Stomach (tissue), 9 donors: ENCODE results near the gene UBE2D2. TPM values are rescaled to one million over a fixed set of nuclear protein-coding genes. Genes with fewer than 3 reads are reported as not detected.

Experiments
- DNase-seq, 2 donors: peaks; one replicate each; pipeline versions ENCODE4 v3.0.0 to v3.0.0-alpha.2; 2013 to 2019
- H3K27ac ChIP-seq, 5 donors: fragments of 200-600 bp in 4 of 5; sonication (generic) in 4 of 5; one replicate each; pipeline ENCODE4 v1.5.1; 2013 to 2019; ENCODE audit warnings: mild to moderate bottlenecking in 1 of 5, moderate library complexity in 1 of 5
- H3K27me3 ChIP-seq, 3 donors: fragments of 200-600 bp; sonication (generic); one replicate each; pipeline ENCODE4 v1.5.1; 2017 to 2019; ENCODE audit warnings: mixed run types in 1 of 3
- H3K36me3 ChIP-seq, 4 donors: fragments of 200-600 bp; sonication (generic); 1 replicate in 3 of 4; 2 replicates in 1 of 4; pipeline ENCODE4 v1.5.1; 2016 to 2019
- H3K4me1 ChIP-seq, 4 donors: fragments of 200-600 bp; sonication (generic); one replicate each; pipeline ENCODE4 v1.5.1; 2016 to 2019
- H3K4me3 ChIP-seq, 4 donors: fragments of 200-600 bp; sonication (generic) in 3 of 4; one replicate each; pipeline ENCODE4 v1.5.1; 2016 to 2019; ENCODE audit warnings: mild to moderate bottlenecking in 1 of 4
- H3K9me3 ChIP-seq, 4 donors: fragments of 200-600 bp; sonication (generic); one replicate each; pipeline ENCODE4 v1.5.1; 2016 to 2019
- CTCF ChIP-seq, 7 experiments: fragments of 450-650 bp in 4 of 7; fragments of 200-600 bp in 3 of 7; sonication (generic) in 3 of 7; IDR thresholded peaks; one replicate each; pipeline ENCODE4 v1.5.1; 2016 to 2019; ENCODE audit warnings: antibody characterized with exemption in 7 of 7, control low read depth in 2 of 7, mild to moderate bottlenecking in 1 of 7
- EP300 ChIP-seq: sonication (generic); formaldehyde crosslinking; IDR thresholded peaks from one replicate; pipeline ENCODE4 v1.6.1; 2017; ENCODE audit warnings: antibody characterized with exemption
- POLR2A ChIP-seq, 4 donors: fragments of 450-650 bp; IDR thresholded peaks; one replicate each; pipeline ENCODE4 v1.6.1; 2016; ENCODE audit warnings: antibody characterized with exemption in 4 of 4, control low read depth in 2 of 4, mild to moderate bottlenecking in 1 of 4, moderate library complexity in 1 of 4
- POLR2AphosphoS5 ChIP-seq, 3 donors: sonication (generic); formaldehyde crosslinking; IDR thresholded peaks; one replicate each; pipeline ENCODE4 v1.6.1; 2016; ENCODE audit warnings: antibody characterized with exemption in 3 of 3
- WGBS, 5 donors: extraction: QIAGEN DNeasy Blood & Tissue Kit in 3 of 5; methylation state at CpG; one replicate each; pipeline versions ENCODE4 v1.1.5 to v1.1.7; 2013 to 2018; 5-methylcytosine and 5-hydroxymethylcytosine counted together
- intact Hi-C: fragments of 100-400 bp; cut with DNase I; formaldehyde crosslinking; loops from one replicate; pipeline ENCODE4 v1.15.1; 2023; ENCODE audit warnings: low total_unique reads
- polyA plus RNA-seq, 3 donors: library from polyadenylated mRNA; stranded (reverse); fragments of 200-250 nt; gene quantifications; one replicate each; pipeline ENCODE4 v1.2.3, GENCODE V29; 2013
- total RNA-seq, 5 donors: library from RNA; depleted of rRNA; stranded (reverse); fragments of >200 nt; gene quantifications; one replicate each; pipeline versions ENCODE4 v1.1.0 to v1.2.3, GENCODE V29; 2014 to 2016
- donor health status: healthy with polysubstance abuse.
- donor health status: Bipolar disorder and iron deficiency.
- donor health status: healthy.

Gene UBE2D2
- total and polyA plus RNA-seq, 8 donors, result 29.8 to 220 (median 75.6) TPM

GRCh38 chr5:139665626-139666025 lies 104.5 kb downstream of the UBE2D2 start:
- intact Hi-C loops, result no loop called here
- Histone ChIP-seq H3K27ac (peak overlapping the region in 4 of 5 donors; percentile 88 to 95 (median 92)), H3K27me3 (no peaks in the 10 kb centered on the region), H3K36me3 (peaks cover 0 to 3% (median 0%) of the 10 kb centered on the region in 4 donors), H3K9me3 (no peaks in the 10 kb centered on the region), H3K4me3 (no peak overlapping the region), H3K4me1 (peaks cover 87 to 100% (median 98%) of the 10 kb centered on the region in 4 donors)
- TF ChIP-seq CTCF (IDR thresholded peaks at IDR 0.05) (no peak), POLR2A (IDR thresholded peaks at IDR 0.05) (no peak)
- 75 to 83% (median 80%) methylated on average over 8 to 11 of the region's 11 CpGs for WGBS, 5 donors
- no peak for DNase-seq

- Histone ChIP-seq H3K36me3 (peaks cover 0 to 3% (median 0%) of the 10 kb centered on the region in 4 donors), H3K27me3 (no peaks in the 10 kb centered on the region), H3K9me3 (no peaks in the 10 kb centered on the region), H3K4me1 (peaks cover 87 to 100% (median 98%) of the 10 kb centered on the region in 4 donors), H3K4me3 (no peak overlapping the region), H3K27ac (peak overlapping the region in 4 of 5 donors; percentile 88 to 95 (median 92))
- 81 to 89% (median 86%) methylated on average over 5 to 7 of the region's 7 CpGs for WGBS, 5 donors
- TF ChIP-seq POLR2AphosphoS5 (IDR thresholded peaks at IDR 0.05), result no peak
- TF ChIP-seq CTCF (IDR thresholded peaks at IDR 0.05), result no peak
- TF ChIP-seq POLR2A (IDR thresholded peaks at IDR 0.05), result no peak
- TF ChIP-seq EP300, result no peak
- intact Hi-C loops, result no loop called here
- no peak for DNase-seq
These were observed 105.4 kb downstream of the UBE2D2 start for GRCh38 chr5:139666551-139666950.

GRCh38 chr5:139667001-139667729 lies 106.0 kb downstream of the UBE2D2 start:
- peaks cover 89 to 100% (median 98%) of the 10 kb centered on the region in 4 donors for H3K4me1 ChIP-seq
- TF ChIP-seq CTCF (IDR thresholded peaks at IDR 0.05) (no peak), POLR2AphosphoS5 (IDR thresholded peaks at IDR 0.05) (no peak), POLR2A (IDR thresholded peaks at IDR 0.05) (no peak), EP300 (no peak)
- intact Hi-C loops, result no loop called here
- no peaks in the 10 kb centered on the region for H3K9me3 ChIP-seq
- no peaks in the 10 kb centered on the region for H3K27me3 ChIP-seq
- H3K27ac ChIP-seq, result peak overlapping the region in 4 of 5 donors; percentile 88 to 95 (median 92)
- no peak for DNase-seq
- 50 to 86% (median 75%) methylated on average over 1 to 2 of the region's 2 CpGs for WGBS, 5 donors
- H3K36me3 ChIP-seq, result peaks cover 0 to 3% (median 0%) of the 10 kb centered on the region in 4 donors
- peak overlapping the region in 1 of 4 donors; percentile 51 for H3K4me3 ChIP-seq

GRCh38 chr5:139667730-139668063 lies 106.6 kb downstream of the UBE2D2 start:
- peak overlapping the region; percentile 85 to 95 (median 90) for H3K27ac ChIP-seq
- intact Hi-C loops, result no loop called here
- 21 to 38% (median 26%) methylated on average over 5 of the region's 5 CpGs for WGBS, 5 donors
- peaks cover 87 to 100% (median 96%) of the 10 kb centered on the region in 4 donors for H3K4me1 ChIP-seq
- H3K27me3 ChIP-seq, result no peaks in the 10 kb centered on the region
- peaks cover 0 to 3% (median 0%) of the 10 kb centered on the region in 4 donors for H3K36me3 ChIP-seq
- no peak for TF ChIP-seq POLR2A (IDR thresholded peaks at IDR 0.05)
- TF ChIP-seq CTCF (IDR thresholded peaks at IDR 0.05), result no peak
- no peak for TF ChIP-seq EP300
- TF ChIP-seq POLR2AphosphoS5 (IDR thresholded peaks at IDR 0.05), result no peak
- peak overlapping the region; percentile 41 to 52 (median 48) for H3K4me3 ChIP-seq
- DNase-seq, result no peak
- no peaks in the 10 kb centered on the region for H3K9me3 ChIP-seq
